ENCODE results near the gene TTC12. TPM values are rescaled to one million over a fixed set of nuclear protein-coding genes. Genes with fewer than 3 reads are reported as not detected.

The TTC12 gene
- total RNA-seq, 2 experiments from 2014 or later = 3.6 to 3.9 TPM

GRCh38 chr11:113408887-113409286, 94.5 kb downstream of the TTC12 start:
- DNase-seq (ENCODE audit: low spot score) = no peak
- BruUV-seq (replicated peaks) = no TSS peak
- Histone ChIP-seq H3K36me3 (ENCODE audit: insufficient read depth, low read length) (no peaks in the 10 kb centered on the region), H4K20me1 (ENCODE audit: insufficient read depth, low read length) (no peaks in the 10 kb centered on the region), H3K9me3 (ENCODE audit: low read length) (no peaks in the 10 kb centered on the region), H2AFZ (ENCODE audit: low read length) (no peak overlapping the region), H3K4me3 (ENCODE audit: low read depth, low read length, poor library complexity, severe bottlenecking) (no peak overlapping the region), H3K9me2 (ENCODE audit: insufficient read depth, low read length) (no peaks in the 10 kb centered on the region), H3K27ac (ENCODE audit: low read depth, low read length, poor library complexity, severe bottlenecking) (no peak overlapping the region), H3K4me2 (ENCODE audit: low read length) (no peak overlapping the region), H3K4me1 (ENCODE audit: insufficient read depth, low read length, poor library complexity, severe bottlenecking) (no peaks in the 10 kb centered on the region), H3K79me2 (ENCODE audit: insufficient read depth, low read depth, low read length) (no peaks in the 10 kb centered on the region)
- intact Hi-C loops (cut with micrococcal nuclease; ENCODE audit: unreplicated experiment) = no loop called here
- TF ChIP-seq EZH2phosphoT487 (IDR thresholded peaks at IDR 0.05; ENCODE audit: borderline replicate concordance, low read depth, low read length) = no peak
- TF ChIP-seq CTCF (conservative IDR thresholded peaks at IDR 0.05; ENCODE audit: low read length) = no peak
- CTCF ChIA-PET (ENCODE audit: unreplicated experiment) = no interaction called here
- POLR2A ChIA-PET = no interaction called here

- H3K27ac ChIP-seq (ENCODE audit: low read depth, low read length, poor library complexity, severe bottlenecking) = no peak overlapping the region
- H3K9me3 ChIP-seq (ENCODE audit: low read length) = no peaks in the 10 kb centered on the region
- H3K9me2 ChIP-seq (ENCODE audit: insufficient read depth, low read length) = no peaks in the 10 kb centered on the region
- H2AFZ ChIP-seq (ENCODE audit: low read length) = no peak overlapping the region
- ChIA-PET POLR2A (no interaction called here), CTCF (ENCODE audit: unreplicated experiment) (no interaction called here)
- BruUV-seq (replicated peaks) = no TSS peak
- H3K36me3 ChIP-seq (ENCODE audit: insufficient read depth, low read length) = no peaks in the 10 kb centered on the region
- no peak overlapping the region for H3K4me2 ChIP-seq (ENCODE audit: low read length)
- no peak for DNase-seq (ENCODE audit: low spot score)
- TF ChIP-seq EZH2phosphoT487 (IDR thresholded peaks at IDR 0.05; ENCODE audit: borderline replicate concordance, low read depth, low read length) (no peak), CTCF (conservative IDR thresholded peaks at IDR 0.05; ENCODE audit: low read length) (no peak)
- no peak overlapping the region for H3K4me3 ChIP-seq (ENCODE audit: low read depth, low read length, poor library complexity, severe bottlenecking)
- no peaks in the 10 kb centered on the region for H4K20me1 ChIP-seq (ENCODE audit: insufficient read depth, low read length)
- no peaks in the 10 kb centered on the region for H3K4me1 ChIP-seq (ENCODE audit: insufficient read depth, low read length, poor library complexity, severe bottlenecking)
- intact Hi-C loops (cut with micrococcal nuclease; ENCODE audit: unreplicated experiment) = no loop called here
- no peaks in the 10 kb centered on the region for H3K79me2 ChIP-seq (ENCODE audit: insufficient read depth, low read depth, low read length)
These were observed 95.1 kb downstream of the TTC12 start for GRCh38 chr11:113409526-113409925.

GRCh38 chr11:113410414-113411135, 96.2 kb downstream of the TTC12 start:
- no peak overlapping the region for H3K4me2 ChIP-seq (ENCODE audit: low read length)
- no peak overlapping the region for H3K4me3 ChIP-seq (ENCODE audit: low read depth, low read length, poor library complexity, severe bottlenecking)
- no peaks in the 10 kb centered on the region for H3K9me2 ChIP-seq (ENCODE audit: insufficient read depth, low read length)
- no peaks in the 10 kb centered on the region for H3K36me3 ChIP-seq (ENCODE audit: insufficient read depth, low read length)
- POLR2A ChIA-PET = no interaction called here
- no TSS peak for BruUV-seq (replicated peaks)
- CTCF ChIA-PET (ENCODE audit: unreplicated experiment) = no interaction called here
- H3K9me3 ChIP-seq (ENCODE audit: low read length) = no peaks in the 10 kb centered on the region
- no peak for TF ChIP-seq CTCF (conservative IDR thresholded peaks at IDR 0.05; ENCODE audit: low read length)
- TF ChIP-seq EZH2phosphoT487 (IDR thresholded peaks at IDR 0.05; ENCODE audit: borderline replicate concordance, low read depth, low read length) = no peak
- intact Hi-C loops (cut with micrococcal nuclease; ENCODE audit: unreplicated experiment) = no loop called here
- no peaks in the 10 kb centered on the region for H3K79me2 ChIP-seq (ENCODE audit: insufficient read depth, low read depth, low read length)
- H3K27ac ChIP-seq (ENCODE audit: low read depth, low read length, poor library complexity, severe bottlenecking) = no peak overlapping the region
- H4K20me1 ChIP-seq (ENCODE audit: insufficient read depth, low read length) = no peaks in the 10 kb centered on the region
- DNase-seq (ENCODE audit: low spot score) = no peak
- H2AFZ ChIP-seq (ENCODE audit: low read length) = no peak overlapping the region
- H3K4me1 ChIP-seq (ENCODE audit: insufficient read depth, low read length, poor library complexity, severe bottlenecking) = no peaks in the 10 kb centered on the region

Data from OCI-LY7 (cell line).